Measurements from ENCODE around the gene ALPK1.
A peak's percentile ranks its signal among the peaks of the same experiment; 100 is the strongest.
"Not testable (repeated sequence)": the region's sequence is repeated elsewhere in the genome, so short reads cannot be mapped to it uniquely, and the experiment has no call there.

The ALPK1 gene

DNA sequence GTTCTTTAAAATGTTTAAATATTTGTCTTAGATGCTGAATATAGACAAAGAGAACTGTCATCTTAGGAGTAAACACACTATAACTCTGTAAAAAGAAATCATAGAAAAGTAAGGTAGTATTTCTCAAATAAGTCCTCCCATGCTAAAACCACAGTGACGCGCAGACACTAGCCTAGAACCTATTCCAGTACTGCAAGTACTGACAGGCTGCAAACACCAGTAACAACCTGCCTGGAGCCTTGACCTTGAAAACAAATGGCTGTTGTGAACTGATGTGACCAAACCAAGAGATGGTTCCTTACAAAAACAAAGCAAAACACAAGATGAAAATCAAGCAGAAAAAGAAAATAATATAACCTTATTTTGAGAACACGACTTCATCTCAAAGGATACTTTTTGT lies 19.9 kb upstream of the ALPK1 start:
- no peak overlapping the region for H3K9ac ChIP-seq (ENCODE audit: low read length)
- no peaks in the 10 kb centered on the region for H3K4me1 ChIP-seq (ENCODE audit: insufficient read depth, low read length)
- no peaks in the 10 kb centered on the region for H3K36me3 ChIP-seq (ENCODE audit: insufficient read depth, low read length)
- no peak overlapping the region for H3K4me3 ChIP-seq (ENCODE audit: low read depth in 1 of 2, low read length in 2 of 2)
- H3K9me3 ChIP-seq (ENCODE audit: low read length) = no peaks in the 10 kb centered on the region
- no peak overlapping the region for H3K27ac ChIP-seq (ENCODE audit: low read depth, low read length)
- no peaks in the 10 kb centered on the region for H3K27me3 ChIP-seq (ENCODE audit: control insufficient read depth in 1 of 2, insufficient read depth in 2 of 2, low read length in 2 of 2)

DNA sequence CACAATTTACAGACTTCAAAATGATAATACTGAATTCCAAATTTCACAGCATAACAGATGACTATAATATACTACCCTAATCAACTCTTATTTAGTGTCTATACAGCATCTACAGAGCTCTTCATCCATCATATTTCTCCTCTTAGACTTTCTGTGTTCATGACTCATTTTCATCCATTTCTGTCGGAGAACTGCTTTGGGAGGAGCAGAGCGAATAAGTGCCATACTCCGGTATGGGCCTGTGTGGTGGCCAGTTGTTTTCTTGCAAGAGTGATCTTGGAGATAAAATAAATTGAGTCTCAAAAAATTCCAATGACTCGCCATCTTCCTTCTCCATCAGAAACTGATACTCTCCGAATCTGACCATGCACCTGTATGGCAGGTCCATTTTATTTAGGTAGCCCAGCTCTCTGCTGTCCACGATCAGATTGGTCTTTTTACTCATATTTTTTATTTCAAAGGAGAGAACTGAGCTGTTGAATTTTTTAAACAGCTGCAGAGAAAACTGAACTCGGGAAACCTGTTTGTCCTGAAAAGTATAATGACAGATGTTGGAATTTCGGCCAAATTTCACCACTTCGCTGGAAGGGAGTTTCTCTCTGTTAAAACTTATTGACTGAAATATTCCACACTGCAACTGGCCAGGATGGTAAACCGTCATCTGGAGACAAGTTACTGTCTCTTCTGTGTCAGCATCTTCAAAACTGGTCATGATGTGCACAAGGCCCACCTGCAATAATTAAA lies 19.3 kb upstream of the ALPK1 start:
- Histone ChIP-seq H3K27ac (ENCODE audit: low read depth, low read length) (no peak overlapping the region), H3K4me3 (ENCODE audit: low read depth in 1 of 2, low read length in 2 of 2) (no peak overlapping the region), H3K9ac (ENCODE audit: low read length) (no peak overlapping the region), H3K36me3 (ENCODE audit: insufficient read depth, low read length) (no peaks in the 10 kb centered on the region), H3K4me1 (ENCODE audit: insufficient read depth, low read length) (no peaks in the 10 kb centered on the region), H3K27me3 (ENCODE audit: control insufficient read depth in 1 of 2, insufficient read depth in 2 of 2, low read length in 2 of 2) (no peaks in the 10 kb centered on the region), H3K9me3 (ENCODE audit: low read length) (no peaks in the 10 kb centered on the region)

DNA sequence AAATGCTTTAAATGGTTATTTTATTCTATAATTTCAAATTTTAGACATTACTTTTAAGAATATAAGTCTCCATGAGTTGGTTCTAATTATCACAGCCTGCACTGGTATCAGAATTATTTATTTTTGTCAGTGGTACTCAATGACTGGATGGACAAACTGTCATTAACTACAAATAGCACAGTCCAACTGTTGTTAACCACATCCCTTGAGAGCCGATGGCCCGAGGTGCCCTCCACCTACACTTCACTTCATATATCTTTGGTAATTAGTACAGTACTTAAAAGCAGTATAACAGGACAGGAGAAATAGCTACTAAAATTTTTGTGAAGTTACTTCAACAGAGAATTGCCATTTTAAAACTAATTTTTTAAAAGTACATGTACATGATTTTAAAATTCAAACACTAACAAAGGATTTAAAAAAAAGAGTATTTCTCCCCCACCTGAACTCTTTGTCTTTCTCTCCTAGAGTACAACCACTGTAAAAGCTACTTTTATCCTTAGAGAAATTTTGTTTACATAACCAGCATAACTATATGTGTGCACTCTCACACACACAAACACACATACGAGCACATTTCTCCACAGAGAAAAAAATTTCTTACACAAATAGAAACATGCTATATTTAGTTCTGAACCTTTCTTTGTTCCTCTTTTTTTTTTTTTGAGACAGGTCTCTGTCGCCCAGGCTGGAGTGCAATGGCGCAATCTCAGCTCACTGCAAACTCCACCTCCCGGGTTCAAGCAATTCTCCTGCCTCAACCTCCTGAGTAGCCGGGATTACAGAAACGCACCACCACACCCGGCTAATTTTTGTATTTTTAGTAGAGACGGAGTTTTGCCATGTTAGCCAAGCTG lies 17.9 kb upstream of the ALPK1 start:
- Histone ChIP-seq H3K36me3 (ENCODE audit: insufficient read depth, low read length) (no peaks in the 10 kb centered on the region), H3K27me3 (ENCODE audit: control insufficient read depth in 1 of 2, insufficient read depth in 2 of 2, low read length in 2 of 2) (no peaks in the 10 kb centered on the region), H3K9me3 (ENCODE audit: low read length) (no peaks in the 10 kb centered on the region), H3K27ac (ENCODE audit: low read depth, low read length) (no peak overlapping the region), H3K9ac (ENCODE audit: low read length) (no peak overlapping the region), H3K4me3 (ENCODE audit: low read depth in 1 of 2, low read length in 2 of 2) (no peak overlapping the region), H3K4me1 (ENCODE audit: insufficient read depth, low read length) (no peaks in the 10 kb centered on the region)

- H3K36me3 ChIP-seq (ENCODE audit: insufficient read depth, low read length) = no peaks in the 10 kb centered on the region
Measured at GRCh38 chr4:112279882-112280315, 17.3 kb upstream of the ALPK1 start.

GRCh38 chr4:112280386-112281056 lies 16.6 kb upstream of the ALPK1 start:
- Histone ChIP-seq H3K9ac (ENCODE audit: low read length) (no peak overlapping the region), H3K4me3 (ENCODE audit: low read depth in 1 of 2, low read length in 2 of 2) (no peak overlapping the region), H3K27me3 (ENCODE audit: control insufficient read depth in 1 of 2, insufficient read depth in 2 of 2, low read length in 2 of 2) (no peaks in the 10 kb centered on the region), H3K4me1 (ENCODE audit: insufficient read depth, low read length) (no peaks in the 10 kb centered on the region), H3K36me3 (ENCODE audit: insufficient read depth, low read length) (no peaks in the 10 kb centered on the region), H3K9me3 (ENCODE audit: low read length) (no peaks in the 10 kb centered on the region), H3K27ac (ENCODE audit: low read depth, low read length) (no peak overlapping the region)

More at GRCh38 chr4:112279882-112280315, 17.3 kb upstream of the ALPK1 start:
- Histone ChIP-seq H3K27ac (ENCODE audit: low read depth, low read length) (no peak overlapping the region), H3K9me3 (ENCODE audit: low read length) (no peaks in the 10 kb centered on the region), H3K4me1 (ENCODE audit: insufficient read depth, low read length) (no peaks in the 10 kb centered on the region), H3K4me3 (ENCODE audit: low read depth in 1 of 2, low read length in 2 of 2) (no peak overlapping the region), H3K27me3 (ENCODE audit: control insufficient read depth in 1 of 2, insufficient read depth in 2 of 2, low read length in 2 of 2) (no peaks in the 10 kb centered on the region), H3K9ac (ENCODE audit: low read length) (no peak overlapping the region)

GRCh38 chr4:112281895-112282398 lies 15.2 kb upstream of the ALPK1 start:
- not testable (repeated sequence) for H3K27me3 ChIP-seq (ENCODE audit: control insufficient read depth in 1 of 2, insufficient read depth in 2 of 2, low read length in 2 of 2); H3K36me3 ChIP-seq (ENCODE audit: insufficient read depth, low read length); H3K9me3 ChIP-seq (ENCODE audit: low read length); H3K9ac ChIP-seq (ENCODE audit: low read length); H3K4me3 ChIP-seq (ENCODE audit: low read depth in 1 of 2, low read length in 2 of 2); H3K27ac ChIP-seq (ENCODE audit: low read depth, low read length); H3K4me1 ChIP-seq (ENCODE audit: insufficient read depth, low read length)

DNA sequence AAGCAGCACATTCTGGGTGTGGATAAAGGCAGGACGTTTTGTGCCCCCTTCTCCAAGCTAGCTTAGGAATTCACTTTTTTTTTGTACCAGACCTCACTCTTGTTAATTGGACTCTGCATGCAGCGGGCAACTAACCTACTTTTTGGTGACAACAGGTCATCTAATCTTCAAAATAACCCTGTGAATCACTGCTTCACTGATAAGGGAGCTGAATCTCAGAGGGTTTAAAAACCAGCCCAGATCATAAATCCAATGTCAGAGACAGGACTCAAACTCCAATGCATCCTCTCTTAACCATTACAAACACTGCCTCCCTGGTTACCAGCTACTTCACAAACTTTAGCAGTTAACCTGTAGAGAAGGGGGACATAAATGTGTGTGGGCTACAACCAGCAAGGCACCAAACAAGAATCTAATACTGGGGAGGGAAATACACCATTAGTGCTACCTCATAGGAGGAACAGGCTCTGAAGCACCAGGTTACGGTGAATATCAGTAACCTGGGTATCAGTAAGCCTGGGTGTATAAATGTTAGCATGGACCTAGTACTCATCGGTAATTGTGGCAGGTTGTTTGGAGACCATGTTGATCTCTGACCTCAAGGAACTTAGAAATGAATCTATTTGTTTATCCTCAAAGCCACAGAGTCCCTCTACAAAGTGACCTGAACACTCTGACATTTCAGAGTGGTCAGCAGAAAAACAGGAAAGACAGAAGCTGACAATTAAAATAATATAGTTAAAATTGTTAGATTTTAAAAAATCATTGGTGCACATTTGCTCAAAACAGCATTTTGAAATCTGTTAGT lies 14.1 kb upstream of the ALPK1 start:
- peaks cover 4% of the 10 kb centered on the region for H3K4me1 ChIP-seq (ENCODE audit: insufficient read depth, low read length)
- H3K27me3 ChIP-seq (ENCODE audit: control insufficient read depth in 1 of 2, insufficient read depth in 2 of 2, low read length in 2 of 2) = no peaks in the 10 kb centered on the region
- H3K4me3 ChIP-seq (ENCODE audit: low read depth in 1 of 2, low read length in 2 of 2) = no peak overlapping the region
- no peak overlapping the region for H3K27ac ChIP-seq (ENCODE audit: low read depth, low read length)
- H3K9ac ChIP-seq (ENCODE audit: low read length) = no peak overlapping the region
- no peaks in the 10 kb centered on the region for H3K36me3 ChIP-seq (ENCODE audit: insufficient read depth, low read length)
- H3K9me3 ChIP-seq (ENCODE audit: low read length) = no peaks in the 10 kb centered on the region

- Histone ChIP-seq H3K9ac (ENCODE audit: low read length) (no peak overlapping the region), H3K36me3 (ENCODE audit: insufficient read depth, low read length) (no peaks in the 10 kb centered on the region), H3K27me3 (ENCODE audit: control insufficient read depth in 1 of 2, insufficient read depth in 2 of 2, low read length in 2 of 2) (no peaks in the 10 kb centered on the region), H3K4me3 (ENCODE audit: low read depth in 1 of 2, low read length in 2 of 2) (peak overlapping the region in 1 of 2 donors; percentile 85), H3K9me3 (ENCODE audit: low read length) (no peaks in the 10 kb centered on the region), H3K4me1 (ENCODE audit: insufficient read depth, low read length) (peaks cover 4% of the 10 kb centered on the region), H3K27ac (ENCODE audit: low read depth, low read length) (no peak overlapping the region)
Measured at GRCh38 chr4:112284166-112284565, 13.0 kb upstream of the ALPK1 start.

DNA sequence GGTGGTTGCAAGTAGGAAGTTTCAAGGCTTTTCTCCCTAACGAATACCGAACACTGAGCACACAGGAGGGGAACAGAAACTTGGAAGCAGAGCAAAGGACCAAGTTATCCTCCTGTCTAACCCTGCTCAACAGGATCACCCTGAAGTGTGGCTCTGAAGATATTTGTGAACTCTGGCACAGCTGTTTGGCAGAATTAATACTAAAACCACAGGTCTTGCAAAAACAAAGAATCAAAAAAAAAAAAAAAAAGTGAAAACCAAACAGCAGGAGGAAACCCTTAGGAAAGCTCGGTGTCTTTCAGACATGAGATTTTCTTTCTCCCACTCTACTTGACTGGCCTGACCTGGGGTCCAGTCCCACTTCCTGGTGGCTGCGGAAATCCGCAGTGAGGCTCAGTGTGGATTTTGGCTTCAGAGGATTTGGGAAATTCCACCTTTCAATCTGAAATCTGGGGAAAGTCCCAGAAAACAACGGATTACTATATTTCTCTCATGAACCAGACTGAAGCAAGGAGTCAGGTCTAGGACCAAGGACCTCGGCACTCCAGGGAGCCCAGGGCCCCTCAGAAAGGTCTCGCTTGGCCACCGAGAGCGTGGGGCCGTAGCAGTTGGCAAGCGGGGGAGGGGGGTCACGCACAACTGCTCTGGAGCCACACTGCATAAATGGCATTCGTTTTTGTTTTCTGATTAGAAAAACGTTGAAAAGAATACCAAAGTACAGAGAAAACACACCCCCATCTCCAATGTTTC lies 12.3 kb upstream of the ALPK1 start:
- Histone ChIP-seq H3K27ac (ENCODE audit: low read depth, low read length) (peak overlapping the region; percentile 51), H3K4me1 (ENCODE audit: insufficient read depth, low read length) (peaks cover 4% of the 10 kb centered on the region), H3K27me3 (ENCODE audit: control insufficient read depth in 1 of 2, insufficient read depth in 2 of 2, low read length in 2 of 2) (no peaks in the 10 kb centered on the region), H3K36me3 (ENCODE audit: insufficient read depth, low read length) (no peaks in the 10 kb centered on the region), H3K9ac (ENCODE audit: low read length) (peak overlapping the region; percentile 44), H3K9me3 (ENCODE audit: low read length) (no peaks in the 10 kb centered on the region), H3K4me3 (ENCODE audit: low read depth in 1 of 2, low read length in 2 of 2) (peak overlapping the region; percentile 39 to 85)

GRCh38 chr4:112287258-112287989 lies 9.7 kb upstream of the ALPK1 start:
- H3K27ac ChIP-seq (ENCODE audit: low read depth, low read length) = no peak overlapping the region
- no peak overlapping the region for H3K4me3 ChIP-seq (ENCODE audit: low read depth in 1 of 2, low read length in 2 of 2)
- H3K9ac ChIP-seq (ENCODE audit: low read length) = no peak overlapping the region
- H3K27me3 ChIP-seq (ENCODE audit: control insufficient read depth in 1 of 2, insufficient read depth in 2 of 2, low read length in 2 of 2) = no peaks in the 10 kb centered on the region
- peaks cover 4% of the 10 kb centered on the region for H3K4me1 ChIP-seq (ENCODE audit: insufficient read depth, low read length)
- no peaks in the 10 kb centered on the region for H3K9me3 ChIP-seq (ENCODE audit: low read length)
- no peaks in the 10 kb centered on the region for H3K36me3 ChIP-seq (ENCODE audit: insufficient read depth, low read length)

All from muscle layer of colon (tissue), 2 donors.